Left cardiac atrium (tissue), 4 donors: ENCODE data around the gene GABRD. TPM values are rescaled to one million over a fixed set of nuclear protein-coding genes. Genes with fewer than 3 reads are reported as not detected.

Experiments used
- ATAC-seq, 2 donors: fragments of 200-7000 bp; cut with Tn5 transposase; one replicate each; pipeline ENCODE4 v1.9.1; 2020; ENCODE audit warnings: mild to moderate bottlenecking in 2 of 2, moderate library complexity in 2 of 2
- DNase-seq: peaks from one replicate; pipeline ENCODE4 v3.0.0-alpha.2; 2020
- intact Hi-C, 2 donors: fragments of 100-400 bp; cut with DNase I; formaldehyde crosslinking; loops; one replicate each; pipeline versions ENCODE4 v1.14.1 to v1.15.1; 2022 to 2023
- total RNA-seq, 2 donors: library from RNA; stranded (reverse); fragmentation: NEBNext Ultra II Directional; extraction: Animal tissue kit (Norgen Biotek cat#: 25700); gene quantifications; one replicate each; pipeline ENCODE4 v1.2.1, GENCODE V29; 2021
- donor health status: DM: no; HTN: yes; CAD: no.
- donor health status: DM: no; HTN: yes; CAD: no; lungs with severe emphysema.
- donor health status: DM: yes; HTN: yes; CAD: no.
- donor health status: Dilated cardiomyopathy.

The GABRD gene
- total RNA-seq, 2 donors from 2014 or later: 0.29 TPM; not detected in 1

DNA sequence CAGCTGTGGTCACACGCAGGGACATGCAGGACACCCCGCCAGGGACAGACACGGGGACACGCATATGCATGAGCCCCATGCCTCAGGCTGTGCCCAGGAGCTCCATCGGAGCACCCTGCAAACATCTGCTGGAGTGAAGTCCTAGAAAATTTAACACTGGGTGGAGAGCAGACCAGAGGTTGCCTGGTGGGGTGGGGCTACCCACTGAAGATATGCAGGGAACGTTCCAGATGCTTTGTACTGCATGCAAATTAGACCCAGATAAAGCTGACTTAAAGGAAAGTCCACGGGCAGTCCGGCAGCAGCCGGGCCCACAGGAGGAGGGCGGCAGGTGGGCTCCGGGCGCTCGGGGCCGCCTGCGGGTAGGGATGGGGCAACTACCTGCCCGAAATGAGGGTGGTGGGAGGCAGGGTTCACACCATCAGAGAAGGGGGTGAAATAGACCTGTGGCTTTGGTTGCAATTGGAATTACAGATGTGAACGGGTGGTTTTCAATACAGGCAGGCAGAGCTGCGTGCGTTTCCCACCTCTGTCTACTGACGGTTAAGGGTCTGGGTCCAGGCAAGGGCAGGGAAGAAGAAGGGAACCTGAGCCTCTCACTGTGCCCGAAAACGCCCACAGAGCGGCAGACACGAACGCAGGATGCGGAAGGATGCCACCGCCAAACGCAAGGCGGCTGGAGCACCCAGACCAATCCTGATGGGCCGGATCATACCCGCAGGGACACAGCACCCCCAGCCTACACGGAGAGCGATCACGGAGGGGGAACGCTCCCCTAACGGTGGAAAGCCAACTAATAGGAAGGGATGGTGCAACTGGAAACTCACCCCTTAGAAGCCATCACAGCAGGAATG, 36.5 kb upstream of the GABRD start:
- ATAC-seq: no peak
- intact Hi-C loops: no loop called here
- DNase-seq: no peak

DNA sequence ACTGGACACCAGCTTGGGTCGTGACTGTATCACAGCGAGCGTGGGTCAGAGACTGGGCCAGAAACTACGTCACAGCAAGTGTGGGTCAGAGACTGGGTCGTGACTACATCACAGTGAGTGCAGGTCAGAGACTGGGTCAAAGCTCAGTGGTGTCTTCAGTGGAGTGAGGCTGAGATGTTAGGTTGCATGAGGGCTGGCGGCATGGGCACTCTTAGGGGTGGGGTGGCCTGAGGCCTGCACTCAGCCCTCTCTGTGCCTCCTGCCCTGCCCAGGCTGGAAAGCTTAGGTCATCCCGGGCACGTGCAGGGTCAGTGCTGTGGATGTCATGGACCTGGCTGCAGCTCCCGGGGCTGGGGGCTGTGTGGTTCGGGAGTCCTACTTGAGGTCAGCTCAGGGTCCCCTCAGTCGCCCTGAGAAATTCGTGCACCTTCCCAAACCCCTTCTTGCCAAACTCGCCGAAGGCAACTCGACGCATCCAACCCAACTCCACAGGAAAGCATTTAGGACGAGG, 34.5 kb upstream of the GABRD start:
- DNase-seq (no peak), ATAC-seq (peak in 1 of 2 donors; percentile 9)
- intact Hi-C loops: no loop called here

DNA sequence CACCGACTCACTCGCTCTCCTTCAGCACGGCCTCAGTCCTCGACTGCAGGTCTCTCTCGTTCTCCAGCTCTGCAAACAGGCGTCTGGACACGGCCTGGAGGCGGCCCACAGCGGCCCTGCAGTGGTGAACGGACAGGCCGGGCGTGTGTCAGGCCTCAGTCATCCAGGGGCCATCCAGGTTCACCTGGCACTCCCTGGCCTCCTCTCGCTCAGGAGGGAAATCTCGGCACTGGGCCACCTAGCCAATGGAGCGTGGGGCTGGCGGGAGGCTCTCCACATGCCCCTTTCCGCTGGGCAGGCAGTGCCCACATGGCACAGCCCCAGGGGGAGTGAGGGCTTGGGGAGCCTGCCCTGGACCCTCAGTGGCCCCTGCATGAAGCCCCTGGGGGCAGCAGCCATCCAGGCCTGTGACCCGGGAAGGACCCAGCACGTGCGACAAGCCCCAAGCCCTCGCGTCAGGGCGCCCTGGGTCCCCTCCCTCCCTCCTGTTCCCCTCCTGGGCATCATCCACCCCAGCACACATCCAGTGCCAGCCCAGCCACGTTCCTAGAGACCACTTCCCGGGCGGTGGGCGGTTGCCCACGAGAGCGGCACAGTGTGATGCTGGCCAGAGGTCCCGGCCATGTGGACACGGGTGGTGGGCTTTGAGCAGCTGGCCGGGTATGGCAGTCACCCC, 33.6 kb upstream of the GABRD start:
- intact Hi-C loops: no loop called here
- no peak for ATAC-seq
- no peak for DNase-seq

DNA sequence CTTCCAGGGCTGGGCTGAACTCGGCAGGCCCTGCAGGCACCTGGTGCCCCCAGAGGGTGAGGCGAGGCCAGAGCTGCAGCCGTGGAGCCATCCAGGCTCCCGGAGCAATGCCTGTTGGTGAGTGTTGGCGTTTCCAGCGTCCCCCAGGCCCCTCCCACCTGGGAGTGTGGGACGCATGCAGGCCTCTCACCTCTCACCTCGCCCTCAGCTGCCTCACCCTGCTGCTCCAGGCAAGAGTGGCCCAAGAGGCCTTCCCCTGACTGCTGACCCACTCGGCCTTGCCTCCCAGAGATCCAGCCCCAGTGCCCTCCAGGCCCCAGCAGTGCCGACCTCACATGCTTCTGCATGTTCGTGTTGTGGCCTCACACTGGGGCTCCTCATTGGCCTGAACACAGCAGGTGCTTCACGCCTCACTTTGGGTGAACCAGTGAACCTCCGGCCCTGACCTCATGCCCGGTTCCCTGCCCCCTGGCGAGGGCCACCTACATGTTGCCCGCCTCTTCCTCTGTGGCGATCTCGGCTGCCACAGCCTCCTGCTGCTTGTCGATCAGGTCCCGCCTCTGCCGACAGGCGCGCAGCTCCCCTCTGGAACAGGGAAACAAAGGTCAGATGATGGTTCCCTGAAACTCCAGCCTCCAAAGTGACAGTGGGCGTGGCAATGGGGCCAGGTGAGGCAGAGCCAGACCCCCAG, 32.5 kb upstream of the GABRD start:
- intact Hi-C loops: no loop called here
- DNase-seq: no peak

DNA sequence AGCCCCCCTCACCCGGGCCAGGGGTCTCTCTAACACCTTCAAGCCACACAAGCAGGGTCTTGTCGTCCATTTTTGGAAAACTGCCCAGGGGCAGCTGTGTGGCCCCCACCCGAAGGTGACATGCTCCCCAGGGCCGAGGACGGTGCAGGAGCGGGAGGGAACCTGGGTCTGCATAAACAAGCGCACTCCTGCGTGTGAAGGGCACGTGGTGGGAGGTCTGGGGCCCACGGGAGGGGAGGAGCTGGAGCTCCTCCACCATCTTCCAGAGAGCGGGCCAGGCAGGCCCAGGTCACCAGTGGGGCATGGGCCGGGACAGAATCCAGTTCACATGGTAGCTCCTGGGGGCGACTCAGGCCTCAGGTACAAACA, 32.0 kb upstream of the GABRD start:
- no peak for ATAC-seq
- intact Hi-C loops: no loop called here
- no peak for DNase-seq

More for the DNA sequence above, 32.5 kb upstream of the GABRD start:
- peak in 1 of 2 donors; percentile 58 for ATAC-seq

DNA sequence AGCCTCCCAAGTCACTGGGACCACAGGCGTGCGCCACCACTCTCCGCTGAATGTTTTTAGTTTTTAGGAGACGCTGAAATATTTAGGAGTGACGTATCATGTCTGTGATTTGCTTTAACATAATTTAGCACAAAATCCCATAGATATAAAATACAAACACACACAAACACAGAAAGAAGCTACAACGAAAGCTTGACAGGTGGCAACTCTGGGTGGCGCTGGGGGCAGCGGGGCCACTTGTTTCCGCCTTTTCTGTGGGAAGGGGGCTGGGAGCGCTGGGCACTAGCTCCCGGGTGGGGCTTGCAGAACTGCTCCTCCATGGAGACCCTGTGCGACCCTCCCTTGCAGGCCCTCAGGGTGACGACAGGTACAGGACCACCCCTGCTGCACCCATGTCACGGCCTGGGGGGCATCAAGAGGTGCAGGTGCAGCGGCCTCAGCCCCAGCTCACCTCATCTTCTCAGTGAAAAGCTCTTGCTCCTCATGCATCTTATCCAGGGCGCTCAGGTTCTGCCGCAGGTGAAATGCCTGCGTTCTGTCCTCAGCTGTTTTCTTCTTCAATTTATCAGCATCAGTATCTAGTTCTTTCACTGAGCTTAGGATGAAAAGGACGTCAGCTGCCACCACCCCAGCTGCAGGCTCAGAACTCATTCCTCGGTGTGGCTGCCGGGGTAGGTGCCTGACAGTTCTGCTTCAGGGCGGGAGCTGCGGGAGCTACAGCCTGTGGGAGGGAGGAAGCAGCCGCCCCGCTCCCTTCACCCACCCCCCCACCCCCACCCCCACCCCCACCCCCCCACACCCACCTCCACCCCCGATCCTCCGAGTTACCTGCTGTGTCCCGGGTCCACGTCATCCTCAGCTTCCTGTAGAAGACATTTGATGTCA, 30.8 kb upstream of the GABRD start:
- ATAC-seq (no peak), DNase-seq (no peak)
- intact Hi-C loops: no loop called here

DNA sequence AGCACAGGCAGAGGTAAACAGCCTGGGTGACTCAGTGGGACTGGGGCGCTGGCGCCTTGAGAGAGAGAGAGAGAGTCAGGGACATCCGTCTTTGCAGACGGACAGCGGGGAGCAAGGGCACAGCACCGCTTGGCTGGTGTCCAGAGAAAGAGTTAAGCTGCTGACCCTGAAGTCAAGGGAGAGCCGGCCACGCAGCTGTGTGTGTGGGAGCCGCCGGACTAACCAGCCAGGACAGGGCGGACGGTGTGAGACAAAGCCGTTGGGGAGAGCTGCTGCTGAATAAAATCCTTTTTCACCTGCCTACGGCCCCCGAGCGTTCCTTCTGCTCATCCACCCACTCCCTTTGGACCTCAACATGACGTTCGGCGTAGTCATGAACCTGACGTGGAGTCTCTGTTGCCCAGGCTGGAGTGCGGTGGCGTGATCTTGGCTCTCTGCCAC, 30.0 kb upstream of the GABRD start:
- intact Hi-C loops: no loop called here
- ATAC-seq (peak; percentile 23 to 67), DNase-seq (peak; percentile 57)

DNA sequence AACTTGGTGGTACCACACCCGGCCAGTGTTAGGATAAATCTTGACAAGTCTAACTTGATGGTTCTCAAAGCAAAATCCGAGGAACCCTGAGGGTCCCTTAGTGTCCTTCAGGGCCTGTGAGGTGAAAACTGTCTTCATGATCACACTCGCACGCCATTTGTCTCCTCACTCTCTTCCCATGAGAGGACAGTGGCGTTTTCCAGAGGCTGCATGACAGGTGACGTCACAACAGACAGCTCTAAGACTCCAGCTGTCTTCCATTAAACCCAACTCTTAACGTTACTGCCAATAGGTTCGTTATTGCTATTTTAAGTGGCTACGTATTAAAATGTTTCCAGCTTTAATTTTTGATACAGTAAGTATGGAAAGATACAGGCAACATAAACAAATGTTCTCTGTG, 29.4 kb upstream of the GABRD start:
- intact Hi-C loops: no loop called here
- ATAC-seq (peak; percentile 32 to 54), DNase-seq (no peak)

DNA sequence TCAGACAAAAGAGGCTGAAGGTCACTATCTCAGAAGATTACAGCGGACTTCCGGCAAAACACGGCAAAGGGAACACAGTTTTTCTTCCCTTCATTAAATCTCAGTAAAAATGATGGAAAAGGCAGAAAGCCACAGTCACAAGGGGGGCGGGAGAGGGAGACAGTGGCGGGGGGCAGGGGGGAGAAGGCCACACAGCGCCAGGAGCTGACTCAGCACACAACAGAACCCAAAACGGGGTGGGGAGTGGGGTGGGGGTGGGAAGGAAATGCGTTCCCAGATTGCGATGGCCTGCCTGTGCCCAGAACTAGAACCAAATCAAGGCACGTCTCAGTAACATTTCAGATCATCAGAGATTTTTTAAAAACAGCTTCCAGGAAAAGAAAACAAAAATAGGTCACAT, 28.9 kb upstream of the GABRD start:
- peak; percentile 68 to 72 for ATAC-seq
- intact Hi-C loops: no loop called here
- peak; percentile 52 for DNase-seq

DNA sequence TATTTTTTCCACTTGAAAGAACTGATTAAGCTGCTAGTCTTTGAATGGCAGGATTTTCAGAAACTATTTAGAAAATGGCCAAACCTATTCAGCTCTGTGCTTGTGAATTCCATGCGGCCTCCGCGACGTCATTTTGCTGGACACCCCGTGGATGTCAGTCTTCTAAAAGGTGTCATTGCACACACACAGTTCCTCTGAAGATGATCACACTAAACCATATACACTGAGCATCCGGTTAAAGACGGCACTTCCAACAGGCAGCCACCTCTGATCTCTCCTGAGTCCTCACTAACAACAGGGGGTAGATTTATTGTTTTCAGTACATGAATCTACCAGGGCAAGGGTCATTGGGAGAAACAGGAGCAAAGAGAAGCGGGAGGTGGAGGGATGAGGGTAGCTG, 24.6 kb upstream of the GABRD start:
- no peak for DNase-seq
- intact Hi-C loops: no loop called here
- no peak for ATAC-seq

DNA sequence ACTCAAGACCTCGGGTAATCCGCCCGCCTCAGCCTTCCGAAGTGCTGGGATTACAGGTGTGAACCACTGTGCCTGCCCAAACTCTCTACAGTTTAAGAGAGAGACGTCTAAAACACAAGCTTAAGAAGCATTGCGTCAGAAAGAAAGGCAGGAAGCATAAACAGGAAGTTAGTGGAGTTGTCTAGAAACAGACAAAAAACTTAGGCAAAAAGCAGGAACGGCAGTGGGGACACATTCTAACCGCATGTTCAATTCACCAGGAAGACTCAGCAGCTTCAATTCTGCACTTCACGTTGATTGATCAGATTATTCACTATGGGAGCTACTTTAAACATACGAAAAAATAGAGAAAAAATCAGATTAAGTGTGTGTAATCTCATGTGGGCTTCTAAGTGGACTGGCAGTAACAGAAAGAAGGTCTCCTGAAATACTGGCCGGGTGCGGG, 22.9 kb upstream of the GABRD start:
- intact Hi-C loops: no loop called here
- no peak for ATAC-seq
- DNase-seq: no peak

DNA sequence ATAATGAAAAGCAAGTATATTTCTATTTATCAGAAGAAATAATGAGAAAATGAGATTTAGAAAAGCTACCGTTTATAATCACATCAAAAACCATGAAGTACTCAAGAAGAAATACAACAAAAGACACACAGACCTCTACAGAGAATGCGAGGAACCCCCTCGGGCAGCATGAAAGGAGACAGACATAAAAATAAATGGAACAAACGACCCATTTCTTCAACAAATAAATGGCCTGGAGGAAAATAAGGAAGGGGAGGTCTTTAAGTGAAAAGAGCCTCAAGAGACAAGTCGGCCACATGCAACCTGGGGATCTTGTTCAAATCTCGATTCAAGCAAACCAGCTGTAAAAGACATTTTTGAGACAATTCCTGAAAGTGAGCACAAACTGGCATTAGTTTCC, 21.6 kb upstream of the GABRD start:
- DNase-seq (no peak), ATAC-seq (no peak)
- intact Hi-C loops: no loop called here

DNA sequence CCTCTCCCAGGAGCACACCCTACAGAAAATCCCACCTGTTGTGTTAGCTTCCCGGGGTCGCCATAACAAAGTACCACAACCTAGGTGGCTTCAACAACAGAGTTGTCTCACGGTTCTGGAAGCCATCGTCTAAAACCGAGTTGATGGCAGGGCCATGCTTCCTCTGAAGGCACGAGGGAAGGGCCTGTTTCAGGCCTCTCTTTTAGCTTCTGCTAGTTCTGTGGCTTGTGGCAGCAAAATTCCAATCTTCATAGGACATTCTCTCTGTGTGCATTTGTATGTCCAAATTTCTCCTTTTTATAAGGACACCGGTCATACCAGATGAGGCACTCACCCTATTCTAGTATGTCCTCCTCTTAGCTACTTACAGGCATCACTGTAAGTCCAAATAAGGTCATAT, 18.7 kb upstream of the GABRD start:
- intact Hi-C loops: no loop called here
- ATAC-seq (no peak), DNase-seq (no peak)

DNA sequence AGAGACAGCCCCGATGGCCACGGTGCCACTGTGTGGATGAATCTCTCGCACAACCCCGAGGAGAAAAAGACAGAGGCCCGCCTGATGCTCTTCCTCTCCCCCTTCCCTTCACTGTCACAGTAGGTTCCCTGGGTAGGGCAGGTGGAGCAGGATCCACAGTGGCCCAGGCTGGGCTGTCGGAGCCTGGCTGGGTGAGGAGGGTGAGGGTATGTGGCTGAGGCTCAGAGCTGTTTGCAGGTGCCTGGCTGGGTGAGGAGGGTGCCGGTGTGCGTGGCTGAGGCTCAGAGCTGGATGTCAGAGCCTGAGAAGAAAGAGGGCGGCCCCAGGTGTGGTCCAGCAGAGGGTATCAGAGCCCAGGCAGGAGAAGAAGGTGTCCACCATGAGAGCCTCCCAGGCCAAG, 18.3 kb upstream of the GABRD start:
- no peak for DNase-seq
- intact Hi-C loops: no loop called here
- ATAC-seq: no peak

DNA sequence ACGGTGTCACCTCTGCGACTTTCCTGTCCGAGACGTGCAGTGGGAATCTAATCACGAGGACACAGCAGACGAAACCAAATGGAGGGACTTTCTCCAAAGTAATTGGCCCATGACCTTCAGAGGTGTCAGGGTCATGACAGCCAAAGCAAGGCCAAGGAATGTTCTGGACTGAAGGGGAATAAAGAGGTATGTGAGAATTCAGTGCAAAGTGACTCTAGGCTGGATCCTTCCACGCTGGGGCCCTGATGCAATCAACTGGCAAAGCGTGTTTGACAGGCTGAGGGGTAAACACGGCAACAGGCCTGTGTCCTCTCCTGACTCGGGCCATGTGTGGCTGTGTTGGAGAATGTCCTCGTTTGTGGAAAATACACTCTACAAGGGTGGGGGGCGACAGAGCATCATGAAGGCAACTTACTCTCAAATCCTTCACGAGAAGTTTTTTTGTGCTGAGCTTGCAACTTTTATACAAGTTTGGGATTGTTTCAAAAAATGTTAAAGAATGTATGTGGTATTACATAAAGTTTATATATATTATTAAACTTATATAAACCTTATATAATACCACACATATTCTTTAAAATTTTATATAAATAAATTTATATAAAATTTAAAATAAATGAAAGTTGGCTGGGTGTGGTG, 17.3 kb upstream of the GABRD start:
- DNase-seq (no peak), ATAC-seq (no peak)
- intact Hi-C loops: no loop called here

DNA sequence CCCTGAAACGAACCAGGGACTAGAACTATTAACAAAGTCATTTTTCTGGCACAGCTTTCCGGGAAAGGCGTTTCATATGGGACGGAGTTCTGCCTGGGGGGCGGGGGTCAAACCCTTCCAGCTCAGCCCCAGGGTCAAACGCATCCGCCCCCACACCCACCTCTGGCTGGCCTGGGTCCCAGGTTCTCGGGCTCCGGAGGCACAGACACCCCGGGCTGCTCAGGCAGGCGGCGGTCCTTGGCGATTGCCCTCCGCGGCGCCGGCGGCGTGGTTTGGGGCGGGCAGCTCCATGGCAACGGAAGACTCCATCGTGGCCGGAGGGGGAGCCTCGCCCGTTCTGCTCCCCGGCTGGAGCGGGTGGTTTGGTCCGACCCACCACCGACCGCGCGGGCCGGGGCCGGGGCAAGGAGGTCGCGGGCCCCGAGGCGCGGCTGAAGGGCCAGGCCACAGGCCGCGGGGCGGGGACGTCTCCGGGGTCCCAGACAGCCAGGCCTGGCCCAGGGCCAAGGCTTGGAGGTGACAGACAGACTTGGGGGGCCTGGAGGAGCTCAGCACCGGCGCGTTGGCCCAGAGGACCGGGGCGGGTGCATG, 15.5 kb upstream of the GABRD start, which contains the start of gene CFAP74:
Gene CFAP74 (minus strand): TSS at position 246 of the 591 bp plus-strand sequence. CDS start 12,830 bp downstream, outside the sequence.
- intact Hi-C loops: no loop called here
- peak; percentile 55 to 61 for ATAC-seq
- no peak for DNase-seq

DNA sequence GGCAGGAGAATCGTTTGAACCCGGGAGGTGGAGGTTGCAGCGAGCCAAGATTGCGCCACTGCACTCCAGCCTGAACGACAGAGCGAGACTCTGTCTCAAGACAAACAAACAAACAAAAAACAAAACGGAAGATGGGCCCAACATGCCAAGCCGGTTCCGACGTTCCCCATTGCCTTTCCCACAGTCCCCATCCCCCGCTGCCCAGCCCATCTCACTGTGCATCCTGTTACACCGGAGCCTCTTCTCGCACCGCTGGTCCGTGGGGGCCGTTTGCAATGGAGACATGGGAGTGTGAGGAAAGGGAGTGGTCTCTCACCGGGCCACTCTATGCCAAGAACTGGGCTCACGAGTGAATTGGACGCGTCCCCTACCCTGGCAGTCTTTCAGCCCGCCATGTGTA, 14.3 kb upstream of the GABRD start:
- ATAC-seq (no peak), DNase-seq (no peak)
- intact Hi-C loops: no loop called here
